ENCODE results near the gene PARN.

Gene PARN

DNA sequence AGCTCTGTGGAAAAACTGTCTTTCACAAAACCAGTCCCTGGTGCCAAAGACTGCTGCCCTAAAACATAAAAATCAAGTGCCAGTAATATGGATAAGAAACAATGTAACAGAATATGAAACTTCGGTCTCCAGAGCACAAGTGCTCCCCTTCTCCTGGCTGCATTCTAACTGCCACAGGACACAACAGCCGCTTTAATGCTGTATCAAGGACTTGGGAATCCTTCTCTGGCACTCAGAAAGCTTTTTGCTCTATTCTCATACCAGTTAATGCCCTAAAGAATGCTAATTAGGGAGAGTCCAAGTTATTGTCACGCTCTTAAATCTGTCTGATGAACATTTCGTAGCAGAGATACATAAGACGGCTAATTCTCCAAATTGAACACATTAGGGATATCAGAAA, 90.9 kb downstream of the PARN start:
- Histone ChIP-seq H3K27me3 (ENCODE audit: insufficient read depth, low read depth) (no peaks in the 10 kb centered on the region), H2AFZ (ENCODE audit: low read depth) (no peak overlapping the region), H3K36me3 (ENCODE audit: insufficient read depth) (no peaks in the 10 kb centered on the region), H3K79me2 (ENCODE audit: insufficient read depth, low read depth) (no peaks in the 10 kb centered on the region), H3K4me1 (ENCODE audit: low read depth, poor library complexity, severe bottlenecking) (no peaks in the 10 kb centered on the region), H3K27ac (no peak overlapping the region), H3K9ac (no peak overlapping the region), H3K4me2 (no peak overlapping the region), H4K20me1 (ENCODE audit: insufficient read depth) (no peaks in the 10 kb centered on the region), H3K4me3 (IDR thresholded peaks at IDR 0.05; ENCODE audit: insufficient read depth, low read depth, low read length) (no peak overlapping the region)
- TF ChIP-seq, protein P1, sequence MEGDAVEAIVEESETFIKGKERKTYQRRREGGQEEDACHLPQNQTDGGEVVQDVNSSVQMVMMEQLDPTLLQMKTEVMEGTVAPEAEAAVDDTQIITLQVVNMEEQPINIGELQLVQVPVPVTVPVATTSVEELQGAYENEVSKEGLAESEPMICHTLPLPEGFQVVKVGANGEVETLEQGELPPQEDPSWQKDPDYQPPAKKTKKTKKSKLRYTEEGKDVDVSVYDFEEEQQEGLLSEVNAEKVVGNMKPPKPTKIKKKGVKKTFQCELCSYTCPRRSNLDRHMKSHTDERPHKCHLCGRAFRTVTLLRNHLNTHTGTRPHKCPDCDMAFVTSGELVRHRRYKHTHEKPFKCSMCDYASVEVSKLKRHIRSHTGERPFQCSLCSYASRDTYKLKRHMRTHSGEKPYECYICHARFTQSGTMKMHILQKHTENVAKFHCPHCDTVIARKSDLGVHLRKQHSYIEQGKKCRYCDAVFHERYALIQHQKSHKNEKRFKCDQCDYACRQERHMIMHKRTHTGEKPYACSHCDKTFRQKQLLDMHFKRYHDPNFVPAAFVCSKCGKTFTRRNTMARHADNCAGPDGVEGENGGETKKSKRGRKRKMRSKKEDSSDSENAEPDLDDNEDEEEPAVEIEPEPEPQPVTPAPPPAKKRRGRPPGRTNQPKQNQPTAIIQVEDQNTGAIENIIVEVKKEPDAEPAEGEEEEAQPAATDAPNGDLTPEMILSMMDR (conservative IDR thresholded peaks at IDR 0.05; ENCODE audit: low read depth, low read length): no peak

DNA sequence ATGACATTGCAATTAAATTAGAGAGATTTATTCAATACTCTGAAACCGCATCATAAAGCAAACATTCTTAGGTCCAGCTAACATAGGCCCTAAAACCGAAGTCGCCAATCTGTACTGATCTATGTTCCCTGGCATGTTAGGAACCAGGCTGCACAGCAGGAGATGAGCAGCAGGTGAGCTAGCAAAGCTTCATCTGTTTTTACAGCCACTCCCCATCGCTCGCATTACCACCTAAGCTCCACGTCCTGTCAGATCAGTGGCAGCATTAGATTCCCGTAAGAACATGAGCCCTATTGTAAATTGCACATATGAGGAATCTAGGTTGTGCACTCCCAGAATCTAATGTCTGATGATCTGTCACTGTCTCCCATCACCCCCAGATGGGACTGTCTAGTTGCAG, 91.5 kb downstream of the PARN start:
- no peak overlapping the region for H3K4me2 ChIP-seq
- H3K27ac ChIP-seq: no peak overlapping the region
- no peak overlapping the region for H3K4me3 ChIP-seq (IDR thresholded peaks at IDR 0.05; ENCODE audit: insufficient read depth, low read depth, low read length)
- no peaks in the 10 kb centered on the region for H3K36me3 ChIP-seq (ENCODE audit: insufficient read depth)
- TF ChIP-seq, protein P1 (conservative IDR thresholded peaks at IDR 0.05; ENCODE audit: low read depth, low read length): no peak
- no peak overlapping the region for H3K9ac ChIP-seq
- H3K27me3 ChIP-seq (ENCODE audit: insufficient read depth, low read depth): no peaks in the 10 kb centered on the region
- no peaks in the 10 kb centered on the region for H3K4me1 ChIP-seq (ENCODE audit: low read depth, poor library complexity, severe bottlenecking)
- H4K20me1 ChIP-seq (ENCODE audit: insufficient read depth): no peaks in the 10 kb centered on the region
- no peak overlapping the region for H2AFZ ChIP-seq (ENCODE audit: low read depth)
- H3K79me2 ChIP-seq (ENCODE audit: insufficient read depth, low read depth): no peaks in the 10 kb centered on the region

DNA sequence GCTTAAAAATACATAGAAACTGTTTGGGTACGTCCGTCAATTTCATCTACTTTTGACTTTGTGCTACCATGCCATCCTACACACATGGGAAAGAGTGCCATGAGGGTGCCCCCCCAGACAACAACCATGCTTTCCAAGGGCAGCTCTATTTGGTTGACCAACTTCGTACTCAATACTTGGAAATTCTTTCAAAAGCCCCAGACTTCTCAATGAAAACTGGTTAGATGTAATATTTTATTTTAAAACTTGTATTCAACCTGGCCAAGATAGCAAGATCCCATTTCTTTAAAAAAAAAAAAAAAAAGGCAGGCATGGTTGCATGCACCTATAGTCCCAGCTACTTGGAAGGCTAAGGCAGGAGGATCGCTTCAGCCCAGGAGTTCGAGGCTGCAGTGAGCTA, 98.4 kb downstream of the PARN start:
- no peak overlapping the region for H3K27ac ChIP-seq
- no peak overlapping the region for H3K9ac ChIP-seq
- H3K36me3 ChIP-seq (ENCODE audit: insufficient read depth): no peaks in the 10 kb centered on the region
- H3K4me2 ChIP-seq: no peak overlapping the region
- H3K4me1 ChIP-seq (ENCODE audit: low read depth, poor library complexity, severe bottlenecking): peaks cover 23% of the 10 kb centered on the region
- H2AFZ ChIP-seq (ENCODE audit: low read depth): no peak overlapping the region
- no peaks in the 10 kb centered on the region for H3K79me2 ChIP-seq (ENCODE audit: insufficient read depth, low read depth)
- H3K27me3 ChIP-seq (ENCODE audit: insufficient read depth, low read depth): no peaks in the 10 kb centered on the region
- no peak overlapping the region for H3K4me3 ChIP-seq (IDR thresholded peaks at IDR 0.05; ENCODE audit: insufficient read depth, low read depth, low read length)
- H4K20me1 ChIP-seq (ENCODE audit: insufficient read depth): no peaks in the 10 kb centered on the region
- TF ChIP-seq, protein P1 (conservative IDR thresholded peaks at IDR 0.05; ENCODE audit: low read depth, low read length): no peak

DNA sequence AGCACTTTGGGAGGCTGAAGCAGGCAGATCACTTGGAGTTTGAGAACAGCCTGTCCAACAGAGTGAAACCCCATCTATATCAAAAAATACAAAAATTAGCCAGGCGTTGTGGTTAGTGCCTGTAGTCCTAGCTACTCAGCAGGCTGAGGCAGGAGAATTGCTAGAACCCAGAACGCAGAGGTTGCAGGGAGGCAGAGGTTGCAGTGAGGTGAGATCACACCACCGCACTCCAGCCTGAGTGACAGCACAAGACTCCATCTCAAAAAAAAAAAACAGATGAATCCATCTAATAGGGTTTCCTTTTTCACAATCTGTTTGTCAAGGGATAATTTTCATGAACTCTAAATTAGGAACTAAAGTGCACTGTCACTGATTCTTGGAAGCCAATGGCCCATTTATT, 99.0 kb downstream of the PARN start:
- no peaks in the 10 kb centered on the region for H3K36me3 ChIP-seq (ENCODE audit: insufficient read depth)
- H4K20me1 ChIP-seq (ENCODE audit: insufficient read depth): no peaks in the 10 kb centered on the region
- no peak overlapping the region for H3K27ac ChIP-seq
- H3K4me3 ChIP-seq (IDR thresholded peaks at IDR 0.05; ENCODE audit: insufficient read depth, low read depth, low read length): no peak overlapping the region
- H2AFZ ChIP-seq (ENCODE audit: low read depth): no peak overlapping the region
- no peak overlapping the region for H3K4me2 ChIP-seq
- H3K27me3 ChIP-seq (ENCODE audit: insufficient read depth, low read depth): no peaks in the 10 kb centered on the region
- peaks cover 25% of the 10 kb centered on the region for H3K4me1 ChIP-seq (ENCODE audit: low read depth, poor library complexity, severe bottlenecking)
- H3K9ac ChIP-seq: no peak overlapping the region
- no peaks in the 10 kb centered on the region for H3K79me2 ChIP-seq (ENCODE audit: insufficient read depth, low read depth)
- TF ChIP-seq, protein P1 (conservative IDR thresholded peaks at IDR 0.05; ENCODE audit: low read depth, low read length): no peak

All from KMS-11 (cell line).